ENCODE data around the gene AATF.

DNA sequence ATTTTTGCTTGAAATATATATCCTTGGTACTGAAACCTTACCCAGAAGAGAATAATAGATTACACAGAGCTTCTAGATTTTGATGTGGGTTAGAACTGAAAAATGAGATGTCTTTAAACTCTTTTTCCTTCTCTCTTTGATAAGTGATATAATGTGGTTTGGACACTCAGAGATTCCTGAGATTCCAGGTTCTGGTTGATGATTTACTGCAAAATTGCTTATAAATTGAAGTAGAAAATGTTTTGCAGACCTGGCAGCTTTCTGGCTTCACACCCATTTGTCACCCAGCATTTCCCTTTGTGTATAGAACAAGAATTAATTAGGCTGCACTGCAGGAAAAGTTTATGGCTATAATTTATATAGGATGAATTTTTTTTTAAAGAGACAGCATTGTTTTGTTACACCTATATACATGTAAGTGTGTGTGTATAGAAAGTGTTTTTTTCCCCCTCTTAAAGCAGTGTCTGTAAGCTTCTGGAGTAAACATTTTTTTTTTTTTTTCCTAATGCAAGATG lies 23.5 kb downstream of the AATF start:
- TF ChIP-seq, protein P1, sequence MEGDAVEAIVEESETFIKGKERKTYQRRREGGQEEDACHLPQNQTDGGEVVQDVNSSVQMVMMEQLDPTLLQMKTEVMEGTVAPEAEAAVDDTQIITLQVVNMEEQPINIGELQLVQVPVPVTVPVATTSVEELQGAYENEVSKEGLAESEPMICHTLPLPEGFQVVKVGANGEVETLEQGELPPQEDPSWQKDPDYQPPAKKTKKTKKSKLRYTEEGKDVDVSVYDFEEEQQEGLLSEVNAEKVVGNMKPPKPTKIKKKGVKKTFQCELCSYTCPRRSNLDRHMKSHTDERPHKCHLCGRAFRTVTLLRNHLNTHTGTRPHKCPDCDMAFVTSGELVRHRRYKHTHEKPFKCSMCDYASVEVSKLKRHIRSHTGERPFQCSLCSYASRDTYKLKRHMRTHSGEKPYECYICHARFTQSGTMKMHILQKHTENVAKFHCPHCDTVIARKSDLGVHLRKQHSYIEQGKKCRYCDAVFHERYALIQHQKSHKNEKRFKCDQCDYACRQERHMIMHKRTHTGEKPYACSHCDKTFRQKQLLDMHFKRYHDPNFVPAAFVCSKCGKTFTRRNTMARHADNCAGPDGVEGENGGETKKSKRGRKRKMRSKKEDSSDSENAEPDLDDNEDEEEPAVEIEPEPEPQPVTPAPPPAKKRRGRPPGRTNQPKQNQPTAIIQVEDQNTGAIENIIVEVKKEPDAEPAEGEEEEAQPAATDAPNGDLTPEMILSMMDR (IDR thresholded peaks at IDR 0.05; ENCODE audit: poor library complexity), result no peak
- no peak for TF ChIP-seq EZH2 (IDR thresholded peaks at IDR 0.05; ENCODE audit: borderline replicate concordance)

All from hepatocyte (in vitro differentiated cells).